ENCODE measurements around the gene TRRAP.

TRRAP gene

DNA sequence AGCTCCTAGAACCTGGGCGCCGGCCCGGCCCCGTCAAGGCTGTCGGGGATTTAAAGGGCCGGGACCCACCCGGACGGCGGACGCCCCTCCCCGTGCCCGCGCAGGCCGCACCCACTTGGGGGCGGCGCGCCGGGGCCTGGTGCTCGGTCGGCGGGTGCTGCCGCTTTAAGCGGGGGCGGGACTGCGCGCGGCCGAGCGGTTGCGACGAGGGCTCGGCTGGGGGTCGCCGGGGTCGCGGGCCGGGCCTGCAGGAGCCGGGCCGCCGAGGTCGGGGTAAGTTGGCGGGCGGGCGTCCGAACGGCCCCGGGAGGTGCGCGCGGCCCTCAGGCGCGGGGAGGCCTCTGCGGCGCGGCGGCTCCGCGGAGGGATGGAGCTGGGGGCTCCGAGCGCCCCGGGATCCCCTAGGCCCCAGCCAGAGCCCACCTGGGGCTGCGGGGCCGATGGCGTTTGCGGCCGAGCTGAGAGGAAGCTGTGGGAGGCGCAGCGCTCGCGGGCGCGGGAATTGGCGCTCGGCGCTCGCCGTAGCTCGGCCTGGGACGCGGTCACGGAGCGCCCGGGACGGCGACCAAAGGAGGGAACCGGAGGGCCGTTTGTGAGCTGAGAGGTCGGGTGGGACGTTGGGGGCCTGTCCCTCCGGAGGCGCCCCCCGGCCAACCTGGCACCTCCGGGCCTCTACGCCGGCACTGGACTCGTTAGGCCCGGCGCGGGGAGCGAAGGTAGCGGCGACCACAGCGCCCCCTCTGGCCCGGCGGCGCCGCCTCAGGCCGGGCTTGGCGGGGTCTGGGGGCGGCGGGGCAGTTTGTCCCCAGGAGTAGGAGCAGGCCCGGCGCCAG lies at the start of gene TRRAP:
TRRAP (plus strand) TSS at position 168 of the 833 bp plus-strand sequence. CDS start 2,619 bp downstream, outside the sequence.
- ATAC-seq (ENCODE audit: low read depth) (peak; percentile 82), DNase-seq (ENCODE audit: low spot score) (no peak)
- Histone ChIP-seq H3K27ac (ENCODE audit: poor library complexity, severe bottlenecking) (peak within 1 kb of the TSS; percentile 54), H3K9me3 (ENCODE audit: severe bottlenecking) (no peaks in the 10 kb centered on the region), H3K36me3 (ENCODE audit: low read depth) (peaks cover 33% of the 10 kb centered on the region), H3K27me3 (ENCODE audit: insufficient read depth, poor library complexity, severe bottlenecking) (no peaks in the 10 kb centered on the region), H3K4me1 (ENCODE audit: insufficient read depth, poor library complexity, severe bottlenecking) (no peaks in the 10 kb centered on the region), H3K4me3 (ENCODE audit: severe bottlenecking) (peak within 1 kb of the TSS; percentile 99)
- TF ChIP-seq, protein P1, sequence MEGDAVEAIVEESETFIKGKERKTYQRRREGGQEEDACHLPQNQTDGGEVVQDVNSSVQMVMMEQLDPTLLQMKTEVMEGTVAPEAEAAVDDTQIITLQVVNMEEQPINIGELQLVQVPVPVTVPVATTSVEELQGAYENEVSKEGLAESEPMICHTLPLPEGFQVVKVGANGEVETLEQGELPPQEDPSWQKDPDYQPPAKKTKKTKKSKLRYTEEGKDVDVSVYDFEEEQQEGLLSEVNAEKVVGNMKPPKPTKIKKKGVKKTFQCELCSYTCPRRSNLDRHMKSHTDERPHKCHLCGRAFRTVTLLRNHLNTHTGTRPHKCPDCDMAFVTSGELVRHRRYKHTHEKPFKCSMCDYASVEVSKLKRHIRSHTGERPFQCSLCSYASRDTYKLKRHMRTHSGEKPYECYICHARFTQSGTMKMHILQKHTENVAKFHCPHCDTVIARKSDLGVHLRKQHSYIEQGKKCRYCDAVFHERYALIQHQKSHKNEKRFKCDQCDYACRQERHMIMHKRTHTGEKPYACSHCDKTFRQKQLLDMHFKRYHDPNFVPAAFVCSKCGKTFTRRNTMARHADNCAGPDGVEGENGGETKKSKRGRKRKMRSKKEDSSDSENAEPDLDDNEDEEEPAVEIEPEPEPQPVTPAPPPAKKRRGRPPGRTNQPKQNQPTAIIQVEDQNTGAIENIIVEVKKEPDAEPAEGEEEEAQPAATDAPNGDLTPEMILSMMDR (IDR thresholded peaks at IDR 0.05; ENCODE audit: poor library complexity, severe bottlenecking) = peak; percentile 92

DNA sequence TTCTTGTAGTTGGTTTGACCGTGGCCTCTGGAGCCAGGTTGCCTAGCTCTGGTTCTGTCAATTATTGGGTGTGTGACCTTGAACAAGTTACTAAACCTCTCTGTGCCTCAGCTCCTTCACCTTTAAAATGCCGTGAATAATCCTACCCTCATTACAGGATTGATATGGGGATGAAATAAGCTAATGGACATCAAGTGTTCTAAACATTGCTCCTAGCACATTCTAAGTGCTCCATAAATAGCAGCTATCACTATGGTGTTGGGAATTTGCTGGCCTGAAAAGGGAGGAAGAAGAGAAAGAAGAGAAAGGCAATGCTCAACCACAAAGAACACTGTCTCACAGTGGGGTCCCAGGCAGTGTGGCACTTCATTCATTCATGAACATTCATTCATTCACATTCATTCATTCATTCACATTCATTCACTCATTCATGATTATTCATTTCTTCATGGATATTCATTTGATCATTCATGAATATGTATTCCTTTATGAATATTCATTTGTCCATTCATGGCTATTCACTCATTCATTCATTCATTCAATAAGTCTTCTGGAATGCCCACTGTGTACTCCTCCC lies 47.3 kb upstream of the TRRAP start:
- Histone ChIP-seq H3K9me3 (ENCODE audit: severe bottlenecking) (no peaks in the 10 kb centered on the region), H3K27ac (ENCODE audit: poor library complexity, severe bottlenecking) (no peak overlapping the region), H3K4me1 (ENCODE audit: insufficient read depth, poor library complexity, severe bottlenecking) (no peaks in the 10 kb centered on the region), H3K36me3 (ENCODE audit: low read depth) (no peaks in the 10 kb centered on the region), H3K27me3 (ENCODE audit: insufficient read depth, poor library complexity, severe bottlenecking) (no peaks in the 10 kb centered on the region), H3K4me3 (ENCODE audit: severe bottlenecking) (no peak overlapping the region)
- TF ChIP-seq, protein P1 (IDR thresholded peaks at IDR 0.05; ENCODE audit: poor library complexity, severe bottlenecking) = no peak
- DNase-seq (ENCODE audit: low spot score) = no peak
- no peak for ATAC-seq (ENCODE audit: low read depth)

DNA sequence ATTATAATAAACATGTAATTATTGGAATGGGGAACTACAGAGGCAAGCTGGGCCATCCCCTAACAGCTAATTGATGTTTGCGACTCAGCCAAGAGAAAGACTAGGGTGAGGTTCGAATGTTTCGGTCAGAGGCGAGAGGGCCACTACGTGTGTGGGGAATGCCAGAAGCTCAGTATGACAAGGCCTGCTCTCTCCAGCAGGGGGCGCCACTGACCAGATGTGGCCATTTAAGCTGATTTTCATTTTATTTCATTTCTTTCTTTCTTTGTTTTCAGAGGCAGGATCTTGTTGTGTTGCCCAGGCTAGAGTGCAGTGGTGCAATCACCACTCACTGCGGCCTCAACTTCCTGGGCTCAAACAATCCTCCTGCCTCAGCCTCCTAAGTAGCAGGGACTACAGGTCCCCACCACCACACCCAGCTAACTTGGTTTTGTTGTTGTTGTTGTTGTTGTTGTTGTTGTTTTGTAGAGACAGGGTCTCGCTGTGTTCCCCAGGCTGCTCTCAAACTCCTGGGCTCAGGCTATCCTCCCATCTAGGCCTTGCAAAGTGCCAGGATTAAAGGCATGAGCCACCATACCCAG lies 46.6 kb upstream of the TRRAP start:
- TF ChIP-seq, protein P1 (IDR thresholded peaks at IDR 0.05; ENCODE audit: poor library complexity, severe bottlenecking) = peak; percentile 39
- DNase-seq (ENCODE audit: low spot score) (no peak), ATAC-seq (ENCODE audit: low read depth) (no peak)

DNA sequence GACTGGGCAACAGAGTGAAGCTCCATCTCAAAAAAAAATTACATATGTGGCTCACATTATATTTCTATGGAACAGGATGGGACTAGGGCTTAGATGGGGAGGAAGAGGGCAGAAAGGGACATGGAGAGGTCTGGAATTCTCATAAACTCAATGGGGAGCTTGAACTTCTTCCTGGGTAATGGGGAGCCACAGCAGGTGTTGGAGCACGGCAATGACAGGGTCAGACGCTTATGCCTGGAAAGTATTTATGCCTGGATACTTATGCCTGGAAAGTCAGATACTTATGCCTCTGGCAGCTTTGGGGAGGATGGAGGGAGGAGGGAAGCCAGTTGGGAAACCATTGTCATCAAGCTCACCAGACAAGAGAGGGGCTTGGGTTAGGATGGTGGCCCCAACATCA lies 45.3 kb upstream of the TRRAP start:
- DNase-seq (ENCODE audit: low spot score) = no peak
- TF ChIP-seq, protein P1 (IDR thresholded peaks at IDR 0.05; ENCODE audit: poor library complexity, severe bottlenecking) = no peak
- Histone ChIP-seq H3K36me3 (ENCODE audit: low read depth) (no peaks in the 10 kb centered on the region), H3K9me3 (ENCODE audit: severe bottlenecking) (no peaks in the 10 kb centered on the region), H3K27ac (ENCODE audit: poor library complexity, severe bottlenecking) (no peak overlapping the region), H3K4me3 (ENCODE audit: severe bottlenecking) (no peak overlapping the region), H3K27me3 (ENCODE audit: insufficient read depth, poor library complexity, severe bottlenecking) (no peaks in the 10 kb centered on the region), H3K4me1 (ENCODE audit: insufficient read depth, poor library complexity, severe bottlenecking) (no peaks in the 10 kb centered on the region)
- ATAC-seq (ENCODE audit: low read depth) = no peak

More for the DNA sequence above, 46.6 kb upstream of the TRRAP start:
- Histone ChIP-seq H3K4me1 (ENCODE audit: insufficient read depth, poor library complexity, severe bottlenecking) (no peaks in the 10 kb centered on the region), H3K27me3 (ENCODE audit: insufficient read depth, poor library complexity, severe bottlenecking) (no peaks in the 10 kb centered on the region), H3K27ac (ENCODE audit: poor library complexity, severe bottlenecking) (no peak overlapping the region), H3K4me3 (ENCODE audit: severe bottlenecking) (no peak overlapping the region), H3K9me3 (ENCODE audit: severe bottlenecking) (no peaks in the 10 kb centered on the region), H3K36me3 (ENCODE audit: low read depth) (no peaks in the 10 kb centered on the region)

All from RWPE2 (cell line).